AG09319 (cell line): ENCODE data around the gene TNF.

Source experiments
- DNase-seq: peaks from one replicate; pipeline ENCODE4 v3.0.0-alpha.2; 2010; ENCODE audit warnings: low read depth; ENCODE audit errors: extremely low read depth
- CTCF ChIP-seq: IDR thresholded peaks from 2 replicates; pipeline ENCODE4 v1.5.1; 2011; ENCODE audit warnings: low read depth, mild to moderate bottlenecking, inconsistent platforms, low read length, moderate library complexity

TNF gene

GRCh38 chr6:31535538-31536324 is 39.6 kb upstream of the TNF start:
- DNase-seq = no peak
- TF ChIP-seq CTCF = no peak

GRCh38 chr6:31538805-31539400 is 36.5 kb upstream of the TNF start:
- TF ChIP-seq CTCF = no peak
- no peak for DNase-seq

GRCh38 chr6:31540640-31541039 is 34.7 kb upstream of the TNF start:
- no peak for TF ChIP-seq CTCF
- DNase-seq = no peak

DNA sequence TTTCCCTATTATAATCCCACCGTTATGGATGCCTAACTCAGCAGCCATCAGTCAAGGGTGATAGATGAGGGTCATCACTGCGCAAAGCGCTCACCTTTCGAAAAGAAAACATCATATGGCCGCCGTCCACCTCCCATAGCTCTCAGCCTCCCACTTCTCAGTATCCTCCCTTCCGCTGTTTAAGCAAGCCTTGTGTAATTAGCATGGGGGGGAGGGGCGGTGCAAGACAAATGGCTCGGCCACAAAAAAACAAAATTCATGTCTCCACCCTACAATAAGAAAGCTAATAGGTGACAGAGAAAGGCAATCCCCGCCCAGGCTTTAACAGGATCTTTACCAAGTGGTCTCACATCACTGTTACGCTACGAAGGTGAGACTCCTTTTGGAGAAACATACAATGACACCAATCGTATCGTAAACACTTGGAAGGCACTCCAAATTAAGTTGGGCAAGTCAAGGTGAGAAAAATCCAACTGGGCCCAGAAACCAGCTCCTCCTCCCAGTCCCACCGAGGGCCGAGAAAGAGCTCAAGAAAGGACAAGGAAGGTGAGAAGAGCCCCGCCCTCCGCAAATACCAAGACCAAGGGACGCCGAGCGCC is 34.2 kb upstream of the TNF start:
- DNase-seq = peak; percentile 28
- no peak for TF ChIP-seq CTCF

DNA sequence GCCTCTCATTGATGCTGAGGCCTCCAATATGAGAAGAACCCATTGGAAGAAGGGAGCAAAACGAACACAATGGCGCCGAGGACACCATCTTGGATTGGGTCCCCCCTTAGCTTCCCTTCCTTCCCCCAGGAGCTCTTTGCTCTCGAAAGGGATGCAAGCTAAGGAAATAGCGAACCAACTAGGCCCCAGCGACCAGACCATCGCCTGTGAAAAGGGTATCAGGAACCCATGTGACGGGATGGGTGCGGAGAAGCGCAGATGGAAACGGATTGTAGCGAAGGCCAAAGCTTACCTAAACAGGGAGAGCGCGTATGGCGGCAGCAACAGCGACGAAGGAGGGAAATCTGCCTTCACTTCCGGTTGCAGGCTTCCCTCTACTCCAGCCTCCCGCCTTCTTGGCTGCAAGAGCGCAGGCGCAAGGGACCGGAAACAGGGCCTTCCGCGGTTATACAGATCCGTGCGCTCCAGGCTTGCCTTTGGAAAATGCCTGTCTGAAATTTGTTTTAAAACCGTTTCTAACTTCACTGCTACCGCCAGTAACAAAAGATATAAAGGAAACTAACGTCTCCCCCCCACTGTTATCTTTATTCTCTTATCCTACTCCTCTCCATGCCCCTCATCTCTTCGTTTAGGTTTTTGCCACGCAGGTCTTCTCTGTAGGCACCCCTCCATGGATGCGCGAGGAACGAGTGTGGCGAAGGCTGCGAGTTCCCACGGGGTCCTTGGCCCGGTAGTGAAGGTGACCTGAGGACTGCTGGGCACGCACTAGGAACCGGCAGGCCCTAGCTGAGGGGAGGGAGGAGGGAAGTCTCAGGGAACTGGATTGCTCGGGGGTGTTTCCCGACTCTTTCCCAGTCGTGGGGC is 33.5 kb upstream of the TNF start, which contains the start of gene DDX39B:
DDX39B (minus strand) TSS at position 346 of the 864 bp plus-strand sequence. CDS start 1,471 bp downstream, outside the sequence.
- peak; percentile 94 for DNase-seq
- TF ChIP-seq CTCF = no peak

GRCh38 chr6:31543639-31544038 is 31.7 kb upstream of the TNF start:
- DNase-seq = no peak
- TF ChIP-seq CTCF = no peak

DNA sequence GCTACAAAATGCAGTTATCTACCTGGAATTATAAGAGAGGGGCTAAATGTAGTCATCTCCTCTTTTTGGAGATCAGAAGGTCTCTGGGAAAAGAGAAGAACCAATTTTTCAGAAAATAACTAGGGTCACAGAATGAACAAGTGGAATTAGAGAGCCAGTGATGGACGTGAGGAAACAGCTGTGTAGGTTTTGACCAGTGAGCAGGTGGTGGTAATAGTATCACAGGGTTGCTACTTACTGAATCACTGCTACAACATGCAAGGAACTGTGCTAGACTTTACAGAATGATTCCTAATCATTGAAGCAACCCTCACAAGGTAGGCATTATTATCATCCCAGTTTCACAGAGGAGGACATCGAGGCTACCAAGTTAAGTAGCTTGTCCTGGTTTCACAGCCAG is 30.7 kb upstream of the TNF start:
- no peak for DNase-seq
- TF ChIP-seq CTCF = no peak
